GM12878 (cell line): ENCODE measurements around the gene FUT8.

ENCODE experiments used
- CHD4 ChIP-seq: fragments of 200-600 bp; sonication (generic); IDR thresholded peaks from 2 replicates; pipeline ENCODE4 v1.6.1; 2016; ENCODE audit warnings: mild to moderate bottlenecking
- EZH2 ChIP-seq: IDR thresholded peaks from 2 replicates; pipeline ENCODE4 v1.6.1; 2012; ENCODE audit warnings: low read depth, mild to moderate bottlenecking, control low read depth, inconsistent platforms, low read length, borderline replicate concordance; ENCODE audit not compliant: control insufficient read depth
- HDAC2 ChIP-seq: fragments of 200-600 bp; sonication (generic); IDR thresholded peaks from 2 replicates; pipeline ENCODE4 v1.6.1; 2017
- HDAC6 ChIP-seq: fragments of 200-600 bp; sonication (generic); IDR thresholded peaks from one replicate; pipeline ENCODE4 v1.8.0; 2017; ENCODE audit warnings: antibody characterized with exemption; ENCODE audit not compliant: unreplicated experiment
- NBN ChIP-seq: fragments of 450-650 bp; IDR thresholded peaks from 2 replicates; pipeline ENCODE4 v1.6.1; 2016
- POLR2A ChIP-seq: IDR thresholded peaks from 2 replicates; pipeline ENCODE4 v1.6.1; 2011; ENCODE audit warnings: low read depth, mild to moderate bottlenecking, low read length
- POLR2AphosphoS5 ChIP-seq: IDR thresholded peaks from 2 replicates; pipeline ENCODE4 v1.6.1; 2011; ENCODE audit warnings: mild to moderate bottlenecking, low read length, inconsistent platforms
- ZNF274 ChIP-seq: IDR thresholded peaks from one replicate; pipeline ENCODE4 v1.8.0; 2011; ENCODE audit not compliant: insufficient read length, insufficient read depth
- TF ChIP-seq, protein P1 (sequence below): fragments of 450-650 bp; IDR thresholded peaks from 2 replicates; pipeline ENCODE4 v1.6.1; 2018; ENCODE audit warnings: borderline replicate concordance, mild to moderate bottlenecking; ENCODE audit not compliant: partially characterized antibody
- TF ChIP-seq, protein P2 (sequence below): IDR thresholded peaks from 2 replicates; pipeline ENCODE4 v1.6.1; 2012; ENCODE audit warnings: low read depth, low read length, improper control_type of control experiment
- TF ChIP-seq, protein P3 (sequence below), 3 experiments: IDR thresholded peaks in 2 of 3; conservative IDR thresholded peaks in 1 of 3; 2 replicates each; pipeline ENCODE4 v1.5.1; 2011; ENCODE audit warnings: low read depth in 3 of 3, low read length in 3 of 3, mild to moderate bottlenecking in 3 of 3, control low read depth in 2 of 3, moderate library complexity in 2 of 3, inconsistent platforms in 1 of 3, mixed read lengths in 1 of 3; ENCODE audit not compliant: control insufficient read depth in 2 of 3, insufficient read depth in 1 of 3; ENCODE audit errors: extremely low read depth in 1 of 3

DNA sequence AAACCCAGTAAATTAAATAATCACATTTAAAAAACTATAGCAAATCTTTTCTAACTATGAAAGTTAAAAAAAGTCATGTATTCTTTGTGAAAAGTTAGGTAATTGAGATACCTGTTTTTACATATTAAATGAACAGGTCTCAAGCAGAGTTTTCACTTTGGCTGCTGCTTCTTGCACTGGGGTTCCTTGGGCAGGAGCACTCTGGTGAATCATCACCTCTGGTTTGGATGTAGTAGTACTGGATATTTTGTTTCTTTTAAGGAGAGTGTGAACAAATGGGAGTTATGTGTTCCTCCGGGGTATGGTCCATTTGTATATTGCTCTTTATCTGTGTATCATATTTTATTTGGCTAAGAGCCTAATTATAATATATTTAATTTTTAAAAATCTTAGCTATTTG is 82.7 kb downstream of the FUT8 start:
- TF ChIP-seq POLR2AphosphoS5 (no peak), POLR2A (no peak), CHD4 (no peak), EZH2 (no peak), HDAC2 (no peak), HDAC6 (no peak), ZNF274 (no peak), NBN (no peak)
- TF ChIP-seq, protein P1, sequence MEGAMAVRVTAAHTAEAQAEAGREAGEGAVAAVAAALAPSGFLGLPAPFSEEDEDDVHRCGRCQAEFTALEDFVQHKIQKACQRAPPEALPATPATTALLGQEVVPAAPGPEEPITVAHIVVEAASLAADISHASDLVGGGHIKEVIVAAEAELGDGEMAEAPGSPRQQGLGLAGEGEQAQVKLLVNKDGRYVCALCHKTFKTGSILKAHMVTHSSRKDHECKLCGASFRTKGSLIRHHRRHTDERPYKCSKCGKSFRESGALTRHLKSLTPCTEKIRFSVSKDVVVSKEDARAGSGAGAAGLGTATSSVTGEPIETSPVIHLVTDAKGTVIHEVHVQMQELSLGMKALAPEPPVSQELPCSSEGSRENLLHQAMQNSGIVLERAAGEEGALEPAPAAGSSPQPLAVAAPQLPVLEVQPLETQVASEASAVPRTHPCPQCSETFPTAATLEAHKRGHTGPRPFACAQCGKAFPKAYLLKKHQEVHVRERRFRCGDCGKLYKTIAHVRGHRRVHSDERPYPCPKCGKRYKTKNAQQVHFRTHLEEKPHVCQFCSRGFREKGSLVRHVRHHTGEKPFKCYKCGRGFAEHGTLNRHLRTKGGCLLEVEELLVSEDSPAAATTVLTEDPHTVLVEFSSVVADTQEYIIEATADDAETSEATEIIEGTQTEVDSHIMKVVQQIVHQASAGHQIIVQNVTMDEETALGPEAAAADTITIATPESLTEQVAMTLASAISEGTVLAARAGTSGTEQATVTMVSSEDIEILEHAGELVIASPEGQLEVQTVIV = no peak
- TF ChIP-seq, protein P2, sequence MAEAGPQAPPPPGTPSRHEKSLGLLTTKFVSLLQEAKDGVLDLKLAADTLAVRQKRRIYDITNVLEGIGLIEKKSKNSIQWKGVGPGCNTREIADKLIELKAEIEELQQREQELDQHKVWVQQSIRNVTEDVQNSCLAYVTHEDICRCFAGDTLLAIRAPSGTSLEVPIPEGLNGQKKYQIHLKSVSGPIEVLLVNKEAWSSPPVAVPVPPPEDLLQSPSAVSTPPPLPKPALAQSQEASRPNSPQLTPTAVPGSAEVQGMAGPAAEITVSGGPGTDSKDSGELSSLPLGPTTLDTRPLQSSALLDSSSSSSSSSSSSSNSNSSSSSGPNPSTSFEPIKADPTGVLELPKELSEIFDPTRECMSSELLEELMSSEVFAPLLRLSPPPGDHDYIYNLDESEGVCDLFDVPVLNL = no peak
- TF ChIP-seq, protein P3, sequence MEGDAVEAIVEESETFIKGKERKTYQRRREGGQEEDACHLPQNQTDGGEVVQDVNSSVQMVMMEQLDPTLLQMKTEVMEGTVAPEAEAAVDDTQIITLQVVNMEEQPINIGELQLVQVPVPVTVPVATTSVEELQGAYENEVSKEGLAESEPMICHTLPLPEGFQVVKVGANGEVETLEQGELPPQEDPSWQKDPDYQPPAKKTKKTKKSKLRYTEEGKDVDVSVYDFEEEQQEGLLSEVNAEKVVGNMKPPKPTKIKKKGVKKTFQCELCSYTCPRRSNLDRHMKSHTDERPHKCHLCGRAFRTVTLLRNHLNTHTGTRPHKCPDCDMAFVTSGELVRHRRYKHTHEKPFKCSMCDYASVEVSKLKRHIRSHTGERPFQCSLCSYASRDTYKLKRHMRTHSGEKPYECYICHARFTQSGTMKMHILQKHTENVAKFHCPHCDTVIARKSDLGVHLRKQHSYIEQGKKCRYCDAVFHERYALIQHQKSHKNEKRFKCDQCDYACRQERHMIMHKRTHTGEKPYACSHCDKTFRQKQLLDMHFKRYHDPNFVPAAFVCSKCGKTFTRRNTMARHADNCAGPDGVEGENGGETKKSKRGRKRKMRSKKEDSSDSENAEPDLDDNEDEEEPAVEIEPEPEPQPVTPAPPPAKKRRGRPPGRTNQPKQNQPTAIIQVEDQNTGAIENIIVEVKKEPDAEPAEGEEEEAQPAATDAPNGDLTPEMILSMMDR (IDR thresholded peaks at IDR 0.05 in 2 of 3, conservative IDR thresholded peaks at IDR 0.05 in 1 of 3; ENCODE audit: control insufficient read depth in 2 of 3, extremely low read depth in 1 of 3, insufficient read depth in 1 of 3, low read depth in 3 of 3, low read length in 3 of 3) = no peak
